Suprapubic skin (tissue), 4 donors: Measurements from ENCODE around the gene C1orf167. TPM values are rescaled to one million over a fixed set of nuclear protein-coding genes. Genes with fewer than 3 reads are reported as not detected.

Source experiments
- DNase-seq, 2 donors: peaks; one replicate each; pipeline ENCODE4 v3.0.0-alpha.2; 2019; ENCODE audit warnings: low spot score in 2 of 2
- H3K27ac ChIP-seq: fragments of 200-600 bp; sonication (generic); one replicate; pipeline ENCODE4 v1.5.1; 2019
- H3K27me3 ChIP-seq: fragments of 200-600 bp; sonication (generic); one replicate; pipeline ENCODE4 v1.5.1; 2019
- H3K36me3 ChIP-seq: fragments of 200-600 bp; sonication (generic); one replicate; pipeline ENCODE4 v1.5.1; 2019
- H3K4me1 ChIP-seq: fragments of 200-600 bp; sonication (generic); one replicate; pipeline ENCODE4 v1.5.1; 2019
- H3K4me3 ChIP-seq: fragments of 200-600 bp; sonication (generic); one replicate; pipeline ENCODE4 v1.5.1; 2019; ENCODE audit warnings: mild to moderate bottlenecking
- H3K9me3 ChIP-seq: fragments of 200-600 bp; sonication (generic); one replicate; pipeline ENCODE4 v1.5.1; 2019
- CTCF ChIP-seq, 2 donors: fragments of 200-600 bp in 1 of 2; fragments of 450-650 bp in 1 of 2; sonication (generic) in 1 of 2; IDR thresholded peaks; one replicate each; pipeline ENCODE4 v1.5.1; 2016 to 2019; ENCODE audit warnings: antibody characterized with exemption in 2 of 2, mild to moderate bottlenecking in 1 of 2, moderate library complexity in 1 of 2
- EP300 ChIP-seq: sonication (generic); formaldehyde crosslinking; IDR thresholded peaks from one replicate; pipeline ENCODE4 v1.6.1; 2017; ENCODE audit warnings: antibody characterized with exemption
- POLR2A ChIP-seq, 2 donors: fragments of 450-650 bp; IDR thresholded peaks; one replicate each; pipeline ENCODE4 v1.6.1; 2017; ENCODE audit warnings: antibody characterized with exemption in 2 of 2, mild to moderate bottlenecking in 2 of 2, moderate library complexity in 2 of 2
- POLR2AphosphoS5 ChIP-seq, 3 donors: sonication (generic); formaldehyde crosslinking; IDR thresholded peaks; one replicate each; pipeline ENCODE4 v1.6.1; 2017; ENCODE audit warnings: antibody characterized with exemption in 3 of 3
- WGBS: methylation state at CpG from one replicate; pipeline ENCODE4 v1.1.5; 2018; 5-methylcytosine and 5-hydroxymethylcytosine counted together
- total RNA-seq, 4 donors: library from RNA; depleted of rRNA; stranded (reverse); fragments of >200 nt; gene quantifications; one replicate each; pipeline ENCODE4 v1.1.0, GENCODE V29; 2016

C1orf167 gene
- total RNA-seq, 4 donors from 2014 or later, result 1.1 to 6.1 TPM; not detected in 2

- H3K27me3 ChIP-seq, result no peaks in the 10 kb centered on the region
- peak overlapping the region; percentile 32 for H3K4me3 ChIP-seq
- TF ChIP-seq POLR2AphosphoS5 (IDR thresholded peaks at IDR 0.05), result no peak
- no peak for TF ChIP-seq EP300
- TF ChIP-seq POLR2A (IDR thresholded peaks at IDR 0.05), result no peak
- peak; percentile 52 to 76 for TF ChIP-seq CTCF (IDR thresholded peaks at IDR 0.05)
- peak; percentile 82 to 88 for DNase-seq
- H3K27ac ChIP-seq, result no peak overlapping the region
- no peaks in the 10 kb centered on the region for H3K9me3 ChIP-seq
- peaks cover 2% of the 10 kb centered on the region for H3K36me3 ChIP-seq
- peaks cover 50% of the 10 kb centered on the region for H3K4me1 ChIP-seq
- 32% methylated on average over 7 of the region's 30 CpGs for WGBS
These were observed 23.2 kb downstream of the C1orf167 start for GRCh38 chr1:11784993-11785769.

- H3K4me1 ChIP-seq, result peaks cover 60% of the 10 kb centered on the region
These were observed 24.2 kb downstream of the C1orf167 start for GRCh38 chr1:11786168-11786567.

GRCh38 chr1:11787251-11787803, 25.3 kb downstream of the C1orf167 start:
- 11% methylated on average over 3 of the region's 16 CpGs for WGBS
- Histone ChIP-seq H3K27ac (peak overlapping the region; percentile 88), H3K27me3 (no peaks in the 10 kb centered on the region), H3K36me3 (peaks cover 9% of the 10 kb centered on the region), H3K4me1 (peaks cover 70% of the 10 kb centered on the region), H3K4me3 (no peak overlapping the region), H3K9me3 (no peaks in the 10 kb centered on the region)
- no peak for TF ChIP-seq POLR2A (IDR thresholded peaks at IDR 0.05)
- TF ChIP-seq CTCF (IDR thresholded peaks at IDR 0.05), result no peak
- no peak for TF ChIP-seq EP300
- TF ChIP-seq POLR2AphosphoS5 (IDR thresholded peaks at IDR 0.05), result peak in 1 of 3 donors; percentile 21
- peak in 1 of 2 donors; percentile 77 for DNase-seq

More at GRCh38 chr1:11786168-11786567, 24.2 kb downstream of the C1orf167 start:
- TF ChIP-seq POLR2AphosphoS5 (IDR thresholded peaks at IDR 0.05) (no peak), CTCF (IDR thresholded peaks at IDR 0.05) (no peak), POLR2A (IDR thresholded peaks at IDR 0.05) (no peak), EP300 (no peak)
- Histone ChIP-seq H3K4me3 (no peak overlapping the region), H3K9me3 (no peaks in the 10 kb centered on the region), H3K27ac (no peak overlapping the region), H3K27me3 (no peaks in the 10 kb centered on the region), H3K36me3 (peaks cover 3% of the 10 kb centered on the region)
- DNase-seq, result no peak
- WGBS, result 53% methylated on average over 5 of the region's 5 CpGs

GRCh38 chr1:11787804-11788436, 25.9 kb downstream of the C1orf167 start:
- Histone ChIP-seq H3K27ac (peak overlapping the region; percentile 88), H3K4me3 (no peak overlapping the region), H3K27me3 (no peaks in the 10 kb centered on the region), H3K4me1 (peaks cover 76% of the 10 kb centered on the region), H3K36me3 (peaks cover 14% of the 10 kb centered on the region), H3K9me3 (no peaks in the 10 kb centered on the region)
- TF ChIP-seq EP300, result no peak
- TF ChIP-seq POLR2A (IDR thresholded peaks at IDR 0.05), result no peak
- no peak for TF ChIP-seq CTCF (IDR thresholded peaks at IDR 0.05)
- 0% methylated on average over 1 of the region's 14 CpGs for WGBS
- DNase-seq, result no peak

GRCh38 chr1:11788549-11789053, 26.6 kb downstream of the C1orf167 start:
- TF ChIP-seq EP300 (no peak), POLR2A (IDR thresholded peaks at IDR 0.05) (no peak), CTCF (IDR thresholded peaks at IDR 0.05) (no peak), POLR2AphosphoS5 (IDR thresholded peaks at IDR 0.05) (no peak)
- DNase-seq, result no peak
- Histone ChIP-seq H3K36me3 (peaks cover 17% of the 10 kb centered on the region), H3K4me1 (peaks cover 76% of the 10 kb centered on the region), H3K27me3 (no peaks in the 10 kb centered on the region), H3K9me3 (no peaks in the 10 kb centered on the region), H3K27ac (peak overlapping the region; percentile 88), H3K4me3 (peak overlapping the region; percentile 5)
- WGBS, result 67% methylated on average over 5 of the region's 14 CpGs
